Left ventricle myocardium inferior (tissue), 1 donor: ENCODE results near the gene SLC37A1. TPM values are rescaled to one million over a fixed set of nuclear protein-coding genes. Genes with fewer than 3 reads are reported as not detected.

ENCODE experiments used
- DNase-seq: peaks from one replicate; pipeline ENCODE4 v3.0.0-alpha.2; 2020
- H3K27ac ChIP-seq: fragments of 200-600 bp; replicated peaks from 2 replicates; pipeline ENCODE4 v1.8.0; 2021
- H3K27me3 ChIP-seq: fragments of 200-600 bp; 2 replicates; pipeline ENCODE4 v1.8.0; 2021; ENCODE audit warnings: low read depth
- H3K36me3 ChIP-seq: fragments of 200-600 bp; 2 replicates; pipeline ENCODE4 v1.8.0; 2021
- H3K4me1 ChIP-seq: fragments of 200-600 bp; 2 replicates; pipeline ENCODE4 v1.8.0; 2021
- H3K4me3 ChIP-seq: fragments of 200-600 bp; 2 replicates; pipeline ENCODE4 v1.8.0; 2021; ENCODE audit warnings: mild to moderate bottlenecking, moderate library complexity
- H3K9me3 ChIP-seq: fragments of 200-600 bp; replicated peaks from 2 replicates; pipeline ENCODE4 v1.8.0; 2021
- CTCF ChIP-seq: fragments of 200-600 bp; IDR thresholded peaks from 2 replicates; pipeline ENCODE4 v1.8.0; 2021; ENCODE audit warnings: antibody characterized with exemption, mild to moderate bottlenecking, borderline replicate concordance
- intact Hi-C: fragments of 100-400 bp; cut with micrococcal nuclease; formaldehyde crosslinking; loops from one replicate; pipeline ENCODE4 v1.11.0; 2022
- total RNA-seq: library from RNA; stranded (reverse); fragmentation: NEBNext Ultra II Directional; extraction: Animal tissue kit (Norgen Biotek cat#: 25700); gene quantifications from one replicate; pipeline ENCODE4 v1.2.1, GENCODE V29; 2021
- donor health status: DM: no; HTN: yes; CAD: no; lungs with severe emphysema.

SLC37A1 gene
- total RNA-seq, 1 donor from 2014 or later: 3.8 TPM

DNA sequence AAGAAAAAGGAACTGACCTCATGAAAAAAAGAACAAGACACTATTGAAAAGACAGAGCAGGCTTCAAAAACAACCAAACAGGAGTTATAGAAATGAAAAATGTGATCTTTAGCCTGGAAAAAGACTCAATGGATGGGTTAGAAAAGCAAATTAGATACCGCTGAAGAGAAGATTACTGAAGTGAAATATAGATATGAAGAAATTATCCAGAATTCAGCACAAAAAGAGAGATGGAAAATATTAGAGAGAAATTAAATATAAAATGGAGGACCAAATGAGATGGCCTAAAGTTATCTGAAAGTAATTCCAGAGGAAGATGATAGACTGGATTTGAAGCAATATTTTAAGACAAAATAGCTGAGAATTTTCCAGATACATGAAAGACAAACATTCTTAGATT is 63.0 kb downstream of the SLC37A1 start:
- Histone ChIP-seq H3K4me1 (no peaks in the 10 kb centered on the region), H3K27ac (no peak overlapping the region), H3K36me3 (peaks cover 17% of the 10 kb centered on the region), H3K4me3 (no peak overlapping the region), H3K27me3 (no peaks in the 10 kb centered on the region), H3K9me3 (peaks cover 18% of the 10 kb centered on the region)
- no peak for DNase-seq
- no peak for TF ChIP-seq CTCF
- intact Hi-C loops: no loop called here

GRCh38 chr21:42578034-42578433 is 64.4 kb downstream of the SLC37A1 start:
- peaks cover 18% of the 10 kb centered on the region for H3K9me3 ChIP-seq
- H3K36me3 ChIP-seq: peaks cover 17% of the 10 kb centered on the region
- no peak overlapping the region for H3K4me3 ChIP-seq
- TF ChIP-seq CTCF: no peak
- intact Hi-C loops: no loop called here
- H3K4me1 ChIP-seq: no peaks in the 10 kb centered on the region
- no peak overlapping the region for H3K27ac ChIP-seq
- H3K27me3 ChIP-seq: no peaks in the 10 kb centered on the region
- no peak for DNase-seq

GRCh38 chr21:42578761-42579415 is 65.2 kb downstream of the SLC37A1 start:
- no peak for DNase-seq

GRCh38 chr21:42579456-42580075 is 65.9 kb downstream of the SLC37A1 start:
- Histone ChIP-seq H3K4me3 (no peak overlapping the region), H3K27me3 (no peaks in the 10 kb centered on the region), H3K9me3 (peaks cover 18% of the 10 kb centered on the region), H3K36me3 (peaks cover 17% of the 10 kb centered on the region), H3K27ac (no peak overlapping the region), H3K4me1 (no peaks in the 10 kb centered on the region)
- intact Hi-C loops: no loop called here
- no peak for TF ChIP-seq CTCF
- no peak for DNase-seq

More at GRCh38 chr21:42578761-42579415, 65.2 kb downstream of the SLC37A1 start:
- Histone ChIP-seq H3K27me3 (no peaks in the 10 kb centered on the region), H3K4me1 (no peaks in the 10 kb centered on the region), H3K9me3 (peaks cover 18% of the 10 kb centered on the region), H3K27ac (no peak overlapping the region), H3K36me3 (peaks cover 17% of the 10 kb centered on the region), H3K4me3 (no peak overlapping the region)
- intact Hi-C loops: no loop called here
- TF ChIP-seq CTCF: no peak

DNA sequence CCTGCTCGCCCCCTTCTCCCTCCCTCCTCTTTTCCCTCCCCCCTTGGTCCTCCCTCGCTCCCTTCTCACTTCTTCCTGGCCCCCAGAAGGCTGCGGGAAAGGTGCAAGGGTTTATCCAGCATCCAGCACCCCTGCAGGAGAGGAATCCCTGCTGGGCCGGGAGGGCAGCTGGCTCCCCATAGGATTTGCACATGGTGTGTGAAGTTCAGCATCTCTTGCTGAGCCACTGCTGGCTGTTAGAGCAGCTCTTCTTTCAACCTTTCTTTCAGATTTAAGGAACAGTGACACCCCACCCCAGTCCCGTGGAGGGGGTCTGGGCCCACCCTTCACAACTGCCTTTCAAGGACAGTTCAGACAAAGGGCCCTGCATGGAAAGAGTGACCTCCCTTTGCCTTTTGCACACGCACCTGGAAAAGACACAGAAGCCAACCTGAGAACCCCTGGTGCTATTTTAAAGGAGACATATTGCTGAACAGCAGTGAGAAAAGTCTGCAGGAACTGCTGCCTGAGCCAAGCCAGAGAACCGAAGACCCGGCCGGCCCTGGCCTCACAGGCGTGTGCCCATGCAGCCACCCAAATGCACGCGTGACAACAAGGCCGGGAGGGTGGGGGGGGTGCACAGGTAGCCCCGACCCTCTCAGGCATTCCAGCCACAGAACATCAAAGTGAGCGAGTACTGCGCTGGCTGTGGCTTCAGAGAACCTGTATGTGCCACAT is 66.6 kb downstream of the SLC37A1 start:
- Histone ChIP-seq H3K27ac (no peak overlapping the region), H3K4me3 (no peak overlapping the region), H3K4me1 (no peaks in the 10 kb centered on the region), H3K9me3 (peaks cover 18% of the 10 kb centered on the region), H3K27me3 (no peaks in the 10 kb centered on the region), H3K36me3 (peaks cover 17% of the 10 kb centered on the region)
- DNase-seq: no peak
- intact Hi-C loops: no loop called here
- no peak for TF ChIP-seq CTCF
